Measurements from ENCODE around the gene CEMP1.
"Not testable (repeated sequence)": the region's sequence is repeated elsewhere in the genome, so short reads cannot be mapped to it uniquely, and the experiment has no call there.

CEMP1 gene

DNA sequence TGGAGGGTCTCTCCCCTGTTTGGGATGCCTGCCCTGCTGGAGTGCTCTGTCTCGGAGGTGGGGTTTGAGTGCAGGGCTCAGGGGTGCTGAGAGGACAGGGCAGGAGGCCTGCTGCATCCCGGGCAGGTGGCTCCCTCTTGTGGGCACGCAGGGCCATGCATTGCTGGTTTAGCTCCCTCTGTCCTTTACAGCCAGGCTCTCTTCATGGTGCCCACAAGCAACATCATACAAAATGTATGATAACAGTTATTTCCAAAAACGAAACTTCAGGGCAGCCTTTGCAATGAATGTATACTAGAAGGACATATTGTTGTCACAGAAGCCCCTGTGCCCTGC lies 29.6 kb upstream of the CEMP1 start:
- H4K20me1 ChIP-seq (ENCODE audit: insufficient read depth, low read length); H3K79me2 ChIP-seq (ENCODE audit: low read length); H3K27me3 ChIP-seq (ENCODE audit: low read depth, low read length); H2AFZ ChIP-seq (ENCODE audit: low read depth, low read length); H3K27ac ChIP-seq (ENCODE audit: low read length); H3K4me2 ChIP-seq (ENCODE audit: low read length); H3K36me3 ChIP-seq (replicated peaks; ENCODE audit: low read depth, low read length); H3K9ac ChIP-seq (ENCODE audit: low read length); H3K4me1 ChIP-seq (ENCODE audit: low read length); H3K4me3 ChIP-seq (ENCODE audit: low read length); H3K9me3 ChIP-seq (ENCODE audit: insufficient read depth, low read length): not testable (repeated sequence)
- TF ChIP-seq, protein P1, sequence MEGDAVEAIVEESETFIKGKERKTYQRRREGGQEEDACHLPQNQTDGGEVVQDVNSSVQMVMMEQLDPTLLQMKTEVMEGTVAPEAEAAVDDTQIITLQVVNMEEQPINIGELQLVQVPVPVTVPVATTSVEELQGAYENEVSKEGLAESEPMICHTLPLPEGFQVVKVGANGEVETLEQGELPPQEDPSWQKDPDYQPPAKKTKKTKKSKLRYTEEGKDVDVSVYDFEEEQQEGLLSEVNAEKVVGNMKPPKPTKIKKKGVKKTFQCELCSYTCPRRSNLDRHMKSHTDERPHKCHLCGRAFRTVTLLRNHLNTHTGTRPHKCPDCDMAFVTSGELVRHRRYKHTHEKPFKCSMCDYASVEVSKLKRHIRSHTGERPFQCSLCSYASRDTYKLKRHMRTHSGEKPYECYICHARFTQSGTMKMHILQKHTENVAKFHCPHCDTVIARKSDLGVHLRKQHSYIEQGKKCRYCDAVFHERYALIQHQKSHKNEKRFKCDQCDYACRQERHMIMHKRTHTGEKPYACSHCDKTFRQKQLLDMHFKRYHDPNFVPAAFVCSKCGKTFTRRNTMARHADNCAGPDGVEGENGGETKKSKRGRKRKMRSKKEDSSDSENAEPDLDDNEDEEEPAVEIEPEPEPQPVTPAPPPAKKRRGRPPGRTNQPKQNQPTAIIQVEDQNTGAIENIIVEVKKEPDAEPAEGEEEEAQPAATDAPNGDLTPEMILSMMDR (IDR thresholded peaks at IDR 0.05; ENCODE audit: low read depth, low read length), result 0 out of 2 replicates have a peak, but pooled peaks have one; percentile 6

DNA sequence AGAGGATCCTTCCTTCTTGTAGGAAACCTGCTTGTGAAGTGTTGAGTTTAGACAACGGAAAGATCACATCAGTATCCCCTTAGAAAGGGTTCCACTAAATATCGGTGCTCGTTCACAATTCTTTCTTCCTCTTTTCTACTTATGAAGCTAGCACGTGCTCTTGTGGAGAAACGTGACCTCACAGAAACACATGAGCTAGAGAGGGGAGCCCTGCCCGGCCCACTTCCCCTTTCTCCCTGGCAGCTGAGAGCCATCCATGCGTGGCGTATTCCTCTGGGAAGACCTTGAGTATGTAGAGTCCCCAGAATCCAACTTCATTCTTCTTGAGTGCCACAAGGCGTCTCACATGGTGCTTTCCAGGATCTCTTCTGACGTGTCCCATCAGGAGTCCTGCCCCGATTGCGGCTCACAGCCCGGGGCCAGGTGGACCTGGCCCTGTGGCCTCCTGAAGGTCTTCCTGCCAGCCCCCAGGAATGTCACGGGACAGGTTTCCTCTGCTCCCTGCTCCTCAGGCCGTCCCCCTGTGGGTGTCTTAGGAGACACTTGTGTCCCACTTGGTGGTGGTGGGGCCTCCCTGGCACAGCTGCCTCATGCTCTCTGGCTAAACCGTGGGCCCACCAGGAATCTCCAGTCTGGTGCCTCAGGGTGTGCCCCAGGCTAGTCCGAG lies 29.1 kb upstream of the CEMP1 start:
- H3K27ac ChIP-seq (ENCODE audit: low read length), result peak overlapping the region; percentile 71
- H3K36me3 ChIP-seq (replicated peaks; ENCODE audit: low read depth, low read length); H4K20me1 ChIP-seq (ENCODE audit: insufficient read depth, low read length): not testable (repeated sequence)

DNA sequence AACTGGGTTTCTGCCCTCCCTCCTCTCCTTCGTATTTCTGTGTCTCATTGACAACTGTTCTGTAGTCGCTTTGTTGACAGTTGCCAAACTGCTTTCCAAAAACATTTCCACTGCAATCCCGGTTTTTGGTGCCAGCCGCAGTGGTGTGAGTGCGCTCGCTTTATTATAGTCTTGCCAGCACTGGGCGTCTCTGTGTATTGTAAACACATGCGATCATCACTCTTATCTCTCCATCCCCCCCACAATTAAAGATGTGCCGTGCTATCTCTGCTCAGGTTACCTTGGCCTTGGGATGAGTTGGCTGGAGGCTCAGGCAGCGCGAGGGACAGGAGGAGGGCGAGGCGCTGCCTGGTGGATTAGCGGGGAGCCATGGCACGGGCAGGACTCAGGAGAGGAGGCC lies 25.9 kb upstream of the CEMP1 start:
- not testable (repeated sequence) for H3K4me2 ChIP-seq (ENCODE audit: low read length); H3K9ac ChIP-seq (ENCODE audit: low read length); H3K36me3 ChIP-seq (replicated peaks; ENCODE audit: low read depth, low read length); H3K9me3 ChIP-seq (ENCODE audit: insufficient read depth, low read length); H2AFZ ChIP-seq (ENCODE audit: low read depth, low read length); H3K27ac ChIP-seq (ENCODE audit: low read length); H3K4me3 ChIP-seq (ENCODE audit: low read length); H4K20me1 ChIP-seq (ENCODE audit: insufficient read depth, low read length); H3K4me1 ChIP-seq (ENCODE audit: low read length); H3K27me3 ChIP-seq (ENCODE audit: low read depth, low read length); H3K79me2 ChIP-seq (ENCODE audit: low read length)

More for the DNA sequence above, 29.1 kb upstream of the CEMP1 start:
- H3K9me3 ChIP-seq (ENCODE audit: insufficient read depth, low read length); H3K27me3 ChIP-seq (ENCODE audit: low read depth, low read length); H3K79me2 ChIP-seq (ENCODE audit: low read length); H3K4me1 ChIP-seq (ENCODE audit: low read length); H2AFZ ChIP-seq (ENCODE audit: low read depth, low read length); H3K4me3 ChIP-seq (ENCODE audit: low read length); H3K9ac ChIP-seq (ENCODE audit: low read length): not testable (repeated sequence)
- peak overlapping the region; percentile 22; the same call in 1 of the 2 replicates for H3K4me2 ChIP-seq (ENCODE audit: low read length)

DNA sequence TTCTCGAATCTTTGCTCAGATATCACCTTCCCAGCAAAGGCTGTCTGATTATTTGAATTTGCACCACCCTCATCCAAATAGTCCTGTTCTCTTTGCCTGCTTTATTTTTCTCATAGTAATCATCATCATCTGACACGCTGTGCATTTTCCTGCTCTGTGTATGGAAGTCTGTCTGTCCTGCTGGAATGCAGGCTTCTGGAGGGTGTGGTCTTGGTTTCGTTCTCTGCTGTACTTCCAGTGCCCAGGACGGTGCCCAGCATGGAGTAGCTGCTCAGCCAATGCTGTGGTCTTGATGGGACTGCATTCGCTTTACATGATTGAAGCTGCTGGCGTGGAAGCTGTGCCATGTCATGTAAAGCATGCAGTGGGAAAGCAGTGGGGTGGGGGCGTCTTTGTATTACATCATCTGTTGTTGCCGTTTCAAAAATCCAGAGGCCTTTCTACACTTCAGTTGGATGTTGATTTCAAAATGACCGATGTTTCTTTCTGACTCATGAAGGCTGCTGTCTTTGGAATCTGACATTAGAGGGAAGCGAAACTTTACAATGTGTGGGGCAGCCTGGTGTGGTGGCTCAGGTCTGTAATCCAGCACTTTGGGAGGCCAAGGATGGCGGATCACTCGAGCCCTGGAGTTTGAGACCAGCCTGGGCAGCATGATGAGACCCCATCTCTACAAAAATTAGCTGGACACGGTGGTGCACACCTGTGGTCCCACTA lies 23.7 kb upstream of the CEMP1 start:
- not testable (repeated sequence) for H3K79me2 ChIP-seq (ENCODE audit: low read length); H3K4me2 ChIP-seq (ENCODE audit: low read length); H4K20me1 ChIP-seq (ENCODE audit: insufficient read depth, low read length); H3K9me3 ChIP-seq (ENCODE audit: insufficient read depth, low read length); H3K9ac ChIP-seq (ENCODE audit: low read length); H3K27ac ChIP-seq (ENCODE audit: low read length); H3K4me1 ChIP-seq (ENCODE audit: low read length); H2AFZ ChIP-seq (ENCODE audit: low read depth, low read length); H3K27me3 ChIP-seq (ENCODE audit: low read depth, low read length); H3K36me3 ChIP-seq (replicated peaks; ENCODE audit: low read depth, low read length); H3K4me3 ChIP-seq (ENCODE audit: low read length)

DNA sequence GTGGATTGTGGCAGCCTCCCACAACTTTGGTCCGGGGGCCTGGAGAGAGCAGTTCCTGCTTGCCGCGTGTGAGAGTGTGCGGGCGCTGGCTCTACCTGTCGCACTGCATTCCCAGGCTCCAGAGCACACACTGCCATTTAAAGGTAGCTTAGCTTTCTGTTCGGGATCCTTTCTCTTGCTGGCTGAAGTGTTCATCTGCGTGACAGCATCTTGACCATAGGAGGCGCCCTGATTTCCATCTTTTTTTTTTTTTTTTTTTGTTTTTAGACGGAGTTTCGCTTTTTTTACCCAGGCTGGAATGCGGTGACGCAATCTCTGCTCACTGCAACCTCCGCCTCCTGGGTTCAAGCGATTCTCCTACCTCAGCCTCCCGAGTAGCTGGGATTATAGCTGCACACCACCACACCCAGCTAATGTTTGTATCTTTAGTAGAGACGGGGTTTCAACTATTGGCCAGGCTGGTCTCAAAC lies 20.2 kb upstream of the CEMP1 start:
- not testable (repeated sequence) for H3K4me2 ChIP-seq (ENCODE audit: low read length)

DNA sequence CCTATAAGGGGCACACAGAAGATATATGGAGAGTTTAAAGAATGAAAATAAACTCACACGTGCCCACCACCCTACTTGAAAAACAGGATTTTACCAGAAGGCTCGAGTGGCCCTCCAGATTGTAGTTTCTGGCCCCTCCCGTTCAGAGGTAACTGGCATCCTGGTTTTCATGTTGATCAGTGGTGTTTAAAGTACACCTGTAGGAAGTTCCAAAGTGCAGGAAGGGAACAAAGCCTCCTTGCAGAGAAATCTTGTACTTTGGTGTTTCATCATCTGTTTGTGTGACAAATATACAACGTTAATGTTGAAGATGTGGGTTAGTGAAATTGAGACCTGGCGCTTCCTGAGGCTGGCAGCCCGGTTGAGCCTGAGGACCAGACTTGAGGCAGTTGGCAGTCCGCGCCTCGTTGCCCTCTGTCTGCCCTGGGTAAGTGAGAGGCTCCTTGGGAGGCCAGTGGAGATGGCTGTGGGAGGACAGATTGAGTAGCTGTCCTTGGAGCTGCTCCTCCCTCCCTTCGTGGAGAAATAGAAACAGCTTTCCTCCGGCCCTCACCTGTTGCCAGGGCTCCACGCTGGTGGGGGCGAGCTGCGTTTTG lies 19.2 kb upstream of the CEMP1 start:
- not testable (repeated sequence) for H3K4me1 ChIP-seq (ENCODE audit: low read length); H3K27me3 ChIP-seq (ENCODE audit: low read depth, low read length); H3K9ac ChIP-seq (ENCODE audit: low read length); H2AFZ ChIP-seq (ENCODE audit: low read depth, low read length); H3K4me3 ChIP-seq (ENCODE audit: low read length); H3K27ac ChIP-seq (ENCODE audit: low read length); H4K20me1 ChIP-seq (ENCODE audit: insufficient read depth, low read length); H3K36me3 ChIP-seq (replicated peaks; ENCODE audit: low read depth, low read length); H3K4me2 ChIP-seq (ENCODE audit: low read length); H3K9me3 ChIP-seq (ENCODE audit: insufficient read depth, low read length)
- peaks cover 13% of the 10 kb centered on the region for H3K79me2 ChIP-seq (ENCODE audit: low read length)

More for the DNA sequence above, 20.2 kb upstream of the CEMP1 start:
- not testable (repeated sequence) for H2AFZ ChIP-seq (ENCODE audit: low read depth, low read length); H3K27ac ChIP-seq (ENCODE audit: low read length); H3K79me2 ChIP-seq (ENCODE audit: low read length); H3K27me3 ChIP-seq (ENCODE audit: low read depth, low read length); H3K4me1 ChIP-seq (ENCODE audit: low read length); H3K4me3 ChIP-seq (ENCODE audit: low read length); H3K36me3 ChIP-seq (replicated peaks; ENCODE audit: low read depth, low read length); H3K9me3 ChIP-seq (ENCODE audit: insufficient read depth, low read length); H4K20me1 ChIP-seq (ENCODE audit: insufficient read depth, low read length); H3K9ac ChIP-seq (ENCODE audit: low read length)

DNA sequence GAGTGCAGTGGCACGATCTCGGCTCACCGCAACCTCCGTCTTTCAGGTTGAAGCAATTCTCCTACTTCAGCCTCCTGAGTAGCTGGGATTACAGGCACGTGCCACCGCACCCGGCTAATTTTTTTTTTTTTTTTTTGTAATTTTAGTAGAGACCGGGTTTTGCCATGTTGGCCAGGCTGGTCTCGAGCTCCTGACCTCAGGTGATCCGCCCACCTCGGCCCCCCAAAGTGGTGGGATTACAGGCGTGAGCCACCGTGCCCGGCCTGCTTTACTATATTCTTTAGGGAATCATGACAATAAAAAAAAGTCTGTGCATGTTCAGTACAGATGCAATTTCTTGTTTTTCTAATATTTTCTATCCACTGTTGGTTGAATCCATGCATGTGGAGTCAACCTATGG lies 12.6 kb upstream of the CEMP1 start:
- peaks cover 22% of the 10 kb centered on the region for H4K20me1 ChIP-seq (ENCODE audit: insufficient read depth, low read length)
- H2AFZ ChIP-seq (ENCODE audit: low read depth, low read length); H3K4me3 ChIP-seq (ENCODE audit: low read length); H3K36me3 ChIP-seq (replicated peaks; ENCODE audit: low read depth, low read length); H3K9me3 ChIP-seq (ENCODE audit: insufficient read depth, low read length); H3K27ac ChIP-seq (ENCODE audit: low read length); H3K27me3 ChIP-seq (ENCODE audit: low read depth, low read length); H3K9ac ChIP-seq (ENCODE audit: low read length); H3K4me2 ChIP-seq (ENCODE audit: low read length): not testable (repeated sequence)
- peaks cover 28% of the 10 kb centered on the region for H3K4me1 ChIP-seq (ENCODE audit: low read length)
- H3K79me2 ChIP-seq (ENCODE audit: low read length), result peaks cover 47% of the 10 kb centered on the region

DNA sequence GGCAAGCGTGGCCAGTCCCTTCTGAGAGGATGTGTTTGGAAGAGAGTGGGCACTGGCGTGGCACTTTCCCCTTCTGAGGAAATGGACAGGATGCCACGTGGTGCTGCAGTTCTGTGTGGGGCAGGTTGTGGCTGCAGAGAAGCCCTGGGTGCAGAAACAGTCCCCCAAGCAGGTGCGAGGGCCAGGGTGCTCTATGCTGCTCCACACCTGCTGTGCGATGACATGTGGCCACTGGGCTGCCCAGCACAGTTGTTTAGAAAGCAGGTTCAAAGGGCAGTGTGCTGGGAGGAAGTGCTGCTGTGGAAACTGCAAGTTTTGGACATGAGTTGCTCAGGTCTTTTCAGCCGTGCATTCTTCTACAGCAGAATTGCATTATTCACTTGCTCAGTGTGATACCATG lies 10.2 kb upstream of the CEMP1 start:
- H3K27me3 ChIP-seq (ENCODE audit: low read depth, low read length); H3K4me3 ChIP-seq (ENCODE audit: low read length); H3K27ac ChIP-seq (ENCODE audit: low read length); H2AFZ ChIP-seq (ENCODE audit: low read depth, low read length); H3K9me3 ChIP-seq (ENCODE audit: insufficient read depth, low read length); H3K9ac ChIP-seq (ENCODE audit: low read length); H3K36me3 ChIP-seq (replicated peaks; ENCODE audit: low read depth, low read length): not testable (repeated sequence)
- H4K20me1 ChIP-seq (ENCODE audit: insufficient read depth, low read length), result peaks cover 24% of the 10 kb centered on the region
- peaks cover 30% of the 10 kb centered on the region for H3K4me1 ChIP-seq (ENCODE audit: low read length)
- peaks cover 51% of the 10 kb centered on the region for H3K79me2 ChIP-seq (ENCODE audit: low read length)
- H3K4me2 ChIP-seq (ENCODE audit: low read length), result peak overlapping the region; percentile 26; the same call in 1 of the 2 replicates
